Measurements from ENCODE around the gene HMGCL. TPM values are rescaled to one million over a fixed set of nuclear protein-coding genes. Genes with fewer than 3 reads are reported as not detected.

Gene HMGCL
- total and polyA plus RNA-seq, 2 of the 13 experiments (the other 11 are each of a cell fraction or from before 2014, with no cell fraction given), result 21.3 to 41.4 TPM

DNA sequence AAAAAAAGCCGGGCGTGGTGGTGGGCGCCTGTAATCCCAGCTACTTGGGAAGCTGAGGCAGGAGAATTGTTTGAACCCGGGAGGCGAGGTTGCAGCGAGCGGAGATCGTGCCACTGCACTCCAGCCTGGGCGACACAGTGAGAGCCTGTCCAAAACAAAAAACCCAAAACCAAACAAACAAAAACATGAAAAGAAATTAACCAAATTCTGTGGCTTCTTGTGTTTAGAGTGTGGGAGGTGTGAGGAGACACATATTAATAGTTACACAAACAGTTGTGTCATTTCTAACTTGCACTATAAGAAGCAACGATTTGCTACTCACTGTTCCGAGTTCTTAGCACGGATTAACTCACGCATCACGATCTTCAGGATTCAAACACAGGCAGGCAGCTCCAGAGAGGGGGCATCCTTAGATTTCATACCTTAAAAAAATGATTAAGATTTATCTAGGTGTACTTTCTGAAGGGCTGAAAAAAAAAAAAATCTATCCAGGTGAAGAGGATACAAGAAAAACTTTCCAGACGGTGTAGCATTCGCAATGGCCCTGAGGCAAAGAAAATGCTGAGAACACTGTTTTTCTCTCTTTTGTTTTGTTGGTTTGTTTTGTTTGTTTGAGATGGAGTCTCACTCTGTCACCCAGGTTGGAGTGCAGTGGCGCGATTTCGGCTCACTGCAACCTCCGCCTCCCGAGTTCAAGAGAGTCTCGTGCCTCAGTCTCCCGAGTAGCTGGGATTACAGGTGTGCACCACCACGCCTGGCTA is 713 bp upstream of the HMGCL start:
- intact Hi-C loops (cut with micrococcal nuclease; ENCODE audit: unreplicated experiment) (no loop called here), in situ Hi-C loops (cut with HindIII; ENCODE audit: extremely low pct_ligation_motif_present, low pct_unique_long_range_greater_than_20kb) (no loop called here)
- H3K9me3 ChIP-seq (ENCODE audit: low read length), result no peaks in the 10 kb centered on the region
- FAIRE-seq (no peak), ATAC-seq (0 out of 3 replicates have a peak, but pooled peaks have one; percentile 19), DNase-seq (ENCODE audit: low spot score) (no peak)
- peak overlapping the region; percentile 90 to 100 (median 99) for H3K4me3 ChIP-seq (replicated peaks in 1 of 3; ENCODE audit: insufficient read depth in 1 of 3, low read depth in 2 of 3, low read length in 3 of 3)
- H3K4me2 ChIP-seq (ENCODE audit: low read depth, low read length), result peak overlapping the region; percentile 89
- no peaks in the 10 kb centered on the region for H4K20me1 ChIP-seq (ENCODE audit: insufficient read depth, low read length)
- POLR2A ChIA-PET, result interaction anchor here (0.6 to 5.2 kb wide), 23 partner anchors 13 to 482 kb away, joined by 3 to 71 read pairs (median 4); partner anchors contain the start of genes GALE, HNRNPR, LYPLA2 and PITHD1
- H2AFZ ChIP-seq (ENCODE audit: low read length), result peak overlapping the region; percentile 84
- WGBS (ENCODE audit: low lambda C conversion rate), result 29% methylated on average over 24 of the region's 24 CpGs
- peaks cover 31% of the 10 kb centered on the region for H3K4me1 ChIP-seq (ENCODE audit: insufficient read depth, low read length)
- no peaks in the 10 kb centered on the region for H3K36me3 ChIP-seq (replicated peaks in 1 of 2; ENCODE audit: control insufficient read depth in 1 of 2, insufficient read depth in 2 of 2, low read length in 2 of 2)
- CTCF ChIA-PET (ENCODE audit: low intra/inter-chr PET ratio, low total read pairs), result no interaction called here
- H3K9ac ChIP-seq (ENCODE audit: insufficient read depth, low read depth, low read length), result peak overlapping the region; percentile 100
- no TSS peak for BruUV-seq (replicated peaks)
- TF ChIP-seq ZNF460 (CRISPR knock-in tag; IDR thresholded peaks at IDR 0.05; ENCODE audit: borderline replicate concordance) (peak; percentile 47; the same call in 1 of the 2 replicates), ZMYM3 (CRISPR knock-in tag; IDR thresholded peaks at IDR 0.05) (no peak), ZBTB38 (CRISPR knock-in tag; IDR thresholded peaks at IDR 0.05) (peak; percentile 41; the same call in 1 of the 2 replicates)
- H3K27me3 ChIP-seq (ENCODE audit: control insufficient read depth in 1 of 2, insufficient read depth in 2 of 2, low read length in 2 of 2), result no peaks in the 10 kb centered on the region; a peak in 1 of 5 replicates
- H3K27ac ChIP-seq (ENCODE audit: extremely low read length, insufficient read depth, low read length), result peak overlapping the region; percentile 99
- H3K79me2 ChIP-seq (ENCODE audit: insufficient read depth, low read length), result peaks cover 14% of the 10 kb centered on the region

DNA sequence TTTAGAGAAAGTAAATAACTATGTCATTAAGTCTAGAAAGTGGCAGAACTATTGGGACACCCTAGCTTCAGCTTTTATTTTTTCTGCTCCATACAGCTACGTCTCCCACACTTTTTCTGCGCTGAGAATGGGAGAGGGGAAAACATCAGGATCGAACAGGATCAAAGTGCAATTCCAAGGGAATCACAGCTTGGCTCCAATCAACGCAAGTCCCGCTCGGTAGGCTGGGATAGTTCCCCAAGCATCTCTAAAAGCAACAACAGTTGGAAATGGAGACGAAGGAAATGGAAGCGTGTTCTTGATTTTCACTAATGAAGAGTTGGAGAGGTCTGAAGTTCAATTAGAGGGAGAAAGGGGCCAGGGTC is 536 bp downstream of the HMGCL start:
- peak; percentile 83 for ATAC-seq
- intact Hi-C loops (cut with micrococcal nuclease; ENCODE audit: unreplicated experiment) (no loop called here), in situ Hi-C loops (cut with HindIII; ENCODE audit: extremely low pct_ligation_motif_present, low pct_unique_long_range_greater_than_20kb) (no loop called here)
- Histone ChIP-seq H3K9me3 (ENCODE audit: low read length) (no peaks in the 10 kb centered on the region), H3K27ac (ENCODE audit: extremely low read length, insufficient read depth, low read length) (peak overlapping the region; percentile 99), H3K4me3 (replicated peaks in 1 of 3; ENCODE audit: insufficient read depth in 1 of 3, low read depth in 2 of 3, low read length in 3 of 3) (peak overlapping the region; percentile 90 to 100 (median 99)), H2AFZ (ENCODE audit: low read length) (no peak overlapping the region), H3K9ac (ENCODE audit: insufficient read depth, low read depth, low read length) (peak overlapping the region; percentile 100), H3K36me3 (replicated peaks in 1 of 2; ENCODE audit: control insufficient read depth in 1 of 2, insufficient read depth in 2 of 2, low read length in 2 of 2) (no peaks in the 10 kb centered on the region), H3K79me2 (ENCODE audit: insufficient read depth, low read length) (peaks cover 14% of the 10 kb centered on the region), H4K20me1 (ENCODE audit: insufficient read depth, low read length) (no peaks in the 10 kb centered on the region), H3K27me3 (ENCODE audit: control insufficient read depth in 1 of 2, insufficient read depth in 2 of 2, low read length in 2 of 2) (no peaks in the 10 kb centered on the region; a peak in 1 of 5 replicates), H3K4me1 (ENCODE audit: insufficient read depth, low read length) (peaks cover 22% of the 10 kb centered on the region), H3K4me2 (ENCODE audit: low read depth, low read length) (peak overlapping the region; percentile 89)
- peak; percentile 56 for FAIRE-seq
- WGBS (ENCODE audit: low lambda C conversion rate), result 2% methylated on average over 8 of the region's 8 CpGs
- ChIA-PET POLR2A (interaction anchor here (0.7 to 5.2 kb wide), 22 partner anchors 10 to 480 kb away, joined by 3 to 71 read pairs (median 4); partner anchors contain the start of genes ELOA, GALE, HNRNPR and LYPLA2), CTCF (ENCODE audit: low intra/inter-chr PET ratio, low total read pairs) (interaction anchor here (0.8 kb wide), 1 partner anchor 43 kb away, joined by 3 read pairs; the partner anchor contains the start of gene FUCA1)
- BruUV-seq (replicated peaks), result TSS peak; percentile 86
- peak; percentile 60 for DNase-seq (ENCODE audit: low spot score)
- TF ChIP-seq ZNF232 (CRISPR knock-in tag; IDR thresholded peaks at IDR 0.05; ENCODE audit: borderline replicate concordance) (no peak), YEATS4 (CRISPR knock-in tag; IDR thresholded peaks at IDR 0.05; ENCODE audit: borderline replicate concordance) (no peak), ETV5 (CRISPR knock-in tag; IDR thresholded peaks at IDR 0.05; ENCODE audit: borderline replicate concordance) (no peak), ZNF558 (CRISPR knock-in tag; IDR thresholded peaks at IDR 0.05; ENCODE audit: borderline replicate concordance) (no peak), CEBPB (IDR thresholded peaks at IDR 0.05; ENCODE audit: borderline replicate concordance, low read depth, low read length) (no peak), ATM (IDR thresholded peaks at IDR 0.05; ENCODE audit: borderline replicate concordance) (no peak), SPEN (CRISPR knock-in tag; IDR thresholded peaks at IDR 0.05; ENCODE audit: low read depth) (no peak), RXRA (CRISPR knock-in tag; IDR thresholded peaks at IDR 0.05) (no peak), NONO (IDR thresholded peaks at IDR 0.05) (no peak), NONO (CRISPR knock-in tag; conservative IDR thresholded peaks at IDR 0.05) (no peak), ZNF224 (CRISPR knock-in tag; IDR thresholded peaks at IDR 0.05) (0 out of 2 replicates have a peak, but pooled peaks have one; percentile 11)
- TF ChIP-seq, protein P1, sequence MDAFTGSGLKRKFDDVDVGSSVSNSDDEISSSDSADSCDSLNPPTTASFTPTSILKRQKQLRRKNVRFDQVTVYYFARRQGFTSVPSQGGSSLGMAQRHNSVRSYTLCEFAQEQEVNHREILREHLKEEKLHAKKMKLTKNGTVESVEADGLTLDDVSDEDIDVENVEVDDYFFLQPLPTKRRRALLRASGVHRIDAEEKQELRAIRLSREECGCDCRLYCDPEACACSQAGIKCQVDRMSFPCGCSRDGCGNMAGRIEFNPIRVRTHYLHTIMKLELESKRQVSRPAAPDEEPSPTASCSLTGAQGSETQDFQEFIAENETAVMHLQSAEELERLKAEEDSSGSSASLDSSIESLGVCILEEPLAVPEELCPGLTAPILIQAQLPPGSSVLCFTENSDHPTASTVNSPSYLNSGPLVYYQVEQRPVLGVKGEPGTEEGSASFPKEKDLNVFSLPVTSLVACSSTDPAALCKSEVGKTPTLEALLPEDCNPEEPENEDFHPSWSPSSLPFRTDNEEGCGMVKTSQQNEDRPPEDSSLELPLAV (CRISPR knock-in tag; conservative IDR thresholded peaks at IDR 0.05; ENCODE audit: low read depth), result no peak
- TF ChIP-seq, protein P2, sequence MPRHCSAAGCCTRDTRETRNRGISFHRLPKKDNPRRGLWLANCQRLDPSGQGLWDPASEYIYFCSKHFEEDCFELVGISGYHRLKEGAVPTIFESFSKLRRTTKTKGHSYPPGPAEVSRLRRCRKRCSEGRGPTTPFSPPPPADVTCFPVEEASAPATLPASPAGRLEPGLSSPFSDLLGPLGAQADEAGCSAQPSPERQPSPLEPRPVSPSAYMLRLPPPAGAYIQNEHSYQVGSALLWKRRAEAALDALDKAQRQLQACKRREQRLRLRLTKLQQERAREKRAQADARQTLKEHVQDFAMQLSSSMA (CRISPR knock-in tag; IDR thresholded peaks at IDR 0.05), result no peak
